GM12891 (cell line): ENCODE measurements around the gene LILRA2.

Experiments used
- PAX5 ChIP-seq: IDR thresholded peaks from 2 replicates; pipeline ENCODE4 v1.6.1; 2011; ENCODE audit warnings: low read length, moderate library complexity, mild to moderate bottlenecking; ENCODE audit not compliant: insufficient read depth, severe bottlenecking
- POLR2A ChIP-seq: IDR thresholded peaks from 2 replicates; pipeline ENCODE4 v1.6.1; 2011; ENCODE audit warnings: low read depth, low read length, control low read depth
- TAF1 ChIP-seq: IDR thresholded peaks from 2 replicates; pipeline ENCODE4 v1.6.1; 2011; ENCODE audit warnings: low read depth, low read length, control low read depth

DNA sequence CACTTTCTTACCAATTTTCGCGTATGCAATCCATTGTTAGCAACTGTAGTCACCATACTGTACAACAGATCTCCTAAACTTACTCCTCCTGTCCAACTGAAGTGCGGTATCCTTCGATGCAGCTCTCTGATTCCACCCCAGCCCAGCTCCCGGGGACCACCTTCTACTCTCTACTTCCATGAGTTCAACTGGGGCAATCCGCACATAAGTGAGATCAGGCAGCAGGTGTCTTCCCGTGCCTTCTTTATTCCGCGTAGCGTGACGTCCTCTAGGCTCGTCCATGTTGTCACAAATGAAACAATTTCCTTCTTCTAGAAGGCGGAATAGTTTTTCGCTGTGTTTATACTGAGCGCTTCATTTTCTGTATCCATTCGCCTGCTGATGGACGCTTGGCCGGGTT, 65.1 kb downstream of the LILRA2 start:
- TF ChIP-seq TAF1 (no peak), POLR2A (no peak), PAX5 (no peak)
